SKM-1 treated with dmso at 0.1 percent for 144 hours (cell line): ENCODE measurements around the gene MCF2L.
"Not testable (repeated sequence)": the region's sequence is repeated elsewhere in the genome, so short reads cannot be mapped to it uniquely, and the experiment has no call there.

ENCODE experiments used
- DNase-seq: peaks from one replicate; lab custom pipeline; 2025; ENCODE audit not compliant: unreplicated experiment; lab: John Stamatoyannopoulos, UW

The MCF2L gene, protein sequence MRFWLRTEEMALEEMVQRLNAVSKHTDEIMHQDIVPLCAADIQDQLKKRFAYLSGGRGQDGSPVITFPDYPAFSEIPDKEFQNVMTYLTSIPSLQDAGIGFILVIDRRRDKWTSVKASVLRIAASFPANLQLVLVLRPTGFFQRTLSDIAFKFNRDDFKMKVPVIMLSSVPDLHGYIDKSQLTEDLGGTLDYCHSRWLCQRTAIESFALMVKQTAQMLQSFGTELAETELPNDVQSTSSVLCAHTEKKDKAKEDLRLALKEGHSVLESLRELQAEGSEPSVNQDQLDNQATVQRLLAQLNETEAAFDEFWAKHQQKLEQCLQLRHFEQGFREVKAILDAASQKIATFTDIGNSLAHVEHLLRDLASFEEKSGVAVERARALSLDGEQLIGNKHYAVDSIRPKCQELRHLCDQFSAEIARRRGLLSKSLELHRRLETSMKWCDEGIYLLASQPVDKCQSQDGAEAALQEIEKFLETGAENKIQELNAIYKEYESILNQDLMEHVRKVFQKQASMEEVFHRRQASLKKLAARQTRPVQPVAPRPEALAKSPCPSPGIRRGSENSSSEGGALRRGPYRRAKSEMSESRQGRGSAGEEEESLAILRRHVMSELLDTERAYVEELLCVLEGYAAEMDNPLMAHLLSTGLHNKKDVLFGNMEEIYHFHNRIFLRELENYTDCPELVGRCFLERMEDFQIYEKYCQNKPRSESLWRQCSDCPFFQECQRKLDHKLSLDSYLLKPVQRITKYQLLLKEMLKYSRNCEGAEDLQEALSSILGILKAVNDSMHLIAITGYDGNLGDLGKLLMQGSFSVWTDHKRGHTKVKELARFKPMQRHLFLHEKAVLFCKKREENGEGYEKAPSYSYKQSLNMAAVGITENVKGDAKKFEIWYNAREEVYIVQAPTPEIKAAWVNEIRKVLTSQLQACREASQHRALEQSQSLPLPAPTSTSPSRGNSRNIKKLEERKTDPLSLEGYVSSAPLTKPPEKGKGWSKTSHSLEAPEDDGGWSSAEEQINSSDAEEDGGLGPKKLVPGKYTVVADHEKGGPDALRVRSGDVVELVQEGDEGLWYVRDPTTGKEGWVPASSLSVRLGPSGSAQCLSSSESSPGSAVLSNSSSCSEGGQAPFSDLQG

DNA sequence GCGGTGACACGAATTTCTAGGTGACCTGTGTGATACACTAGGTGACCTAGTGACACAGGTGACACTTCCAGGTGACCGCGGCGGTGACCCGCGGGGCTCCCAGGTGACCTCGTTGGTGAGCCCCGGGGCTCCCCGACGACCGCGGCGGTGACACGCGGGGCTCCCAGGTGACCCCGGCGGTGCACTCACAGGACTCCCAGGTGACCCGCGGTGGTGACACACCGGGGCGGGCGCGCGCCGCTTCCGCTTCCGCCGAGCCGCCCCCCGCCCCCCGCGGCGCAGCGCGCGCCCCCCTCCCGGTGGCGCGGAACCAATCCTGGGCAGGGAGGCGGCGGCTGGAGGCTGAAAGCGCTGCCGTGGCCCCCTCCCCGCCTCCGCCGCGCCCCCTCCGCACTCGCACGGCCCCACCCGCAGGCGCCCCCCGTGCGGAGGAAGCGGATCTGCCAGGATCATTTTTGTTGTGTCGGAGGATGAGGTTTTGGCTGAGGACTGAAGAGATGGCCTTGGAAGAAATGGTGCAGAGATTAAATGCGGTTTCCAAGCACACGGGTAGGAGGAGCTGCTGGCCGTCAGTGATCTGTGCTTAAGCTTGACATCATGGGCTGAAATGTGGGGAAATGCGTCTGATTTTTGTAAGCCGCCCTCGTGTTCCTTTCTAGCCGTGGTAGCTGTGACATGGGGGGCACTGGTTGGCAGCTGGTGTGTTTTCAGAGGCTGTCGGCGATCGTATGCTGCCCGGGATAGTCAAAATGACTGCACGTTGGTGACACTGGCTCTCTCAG is at the start of gene MCF2L:
MCF2L (plus strand) TSS at position 305 of the 782 bp plus-strand sequence; CDS start at position 471, 166 bp downstream.
- DNase-seq: no peak

DNA sequence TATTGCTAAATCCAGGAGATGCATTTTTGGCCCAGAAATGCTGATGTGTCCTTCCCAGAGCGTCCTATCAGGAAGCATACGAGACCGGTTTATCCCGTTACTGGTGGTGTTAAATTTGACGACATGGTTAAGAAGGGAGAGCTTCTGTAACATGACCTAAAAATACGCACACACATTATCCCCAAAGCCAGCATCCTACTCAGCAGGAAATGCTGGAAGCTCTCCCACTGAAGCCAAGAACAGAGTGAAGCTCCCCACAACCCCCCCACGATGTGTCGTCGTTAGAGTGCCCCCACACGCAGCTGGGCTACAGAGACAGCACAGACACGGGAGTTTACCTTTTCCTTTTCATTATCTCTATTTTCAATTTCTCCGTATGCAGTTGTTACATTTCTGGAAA is 45.1 kb upstream of the MCF2L start:
- no peak for DNase-seq

- DNase-seq: no peak
Measured at GRCh38 chr13:112924365-112924764, 44.6 kb upstream of the MCF2L start.

DNA sequence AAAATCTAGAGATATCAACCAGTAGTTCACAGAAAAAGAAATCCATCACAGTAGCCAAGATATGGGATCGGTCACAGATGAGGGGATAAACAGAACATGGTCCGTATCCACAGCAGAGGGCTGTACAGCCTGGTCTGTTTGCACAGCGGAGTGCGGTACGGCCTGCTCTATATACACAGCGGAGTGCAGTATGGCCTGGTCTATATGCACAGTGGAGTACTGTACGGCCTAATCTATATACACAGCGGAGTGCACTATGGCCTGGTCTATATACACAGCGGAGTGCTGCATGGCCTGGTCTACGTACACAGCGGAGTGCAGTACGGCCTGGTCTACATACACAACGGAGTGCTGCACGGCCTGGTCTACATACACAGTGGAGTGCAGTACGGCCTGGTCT is 43.0 kb upstream of the MCF2L start:
- DNase-seq: no peak

DNA sequence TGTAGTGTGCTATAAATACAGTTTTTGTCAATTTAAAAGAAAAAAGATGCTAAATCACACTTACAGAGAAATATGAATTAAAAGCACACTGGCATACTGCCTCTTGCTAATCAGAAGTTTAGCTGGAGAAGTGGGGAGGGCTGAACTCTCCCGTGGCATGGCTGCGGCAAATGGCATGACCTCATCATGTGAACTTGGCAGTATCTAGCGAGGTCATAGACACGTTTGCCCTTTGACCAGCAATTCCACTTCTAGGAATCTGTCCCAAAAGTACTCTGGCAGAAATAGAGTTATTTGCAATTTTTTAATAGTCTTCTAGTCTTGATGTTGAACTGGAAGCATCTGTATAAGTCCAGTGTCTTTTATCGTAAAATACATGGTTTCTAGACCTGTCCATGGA is 42.0 kb upstream of the MCF2L start:
- no peak for DNase-seq

DNA sequence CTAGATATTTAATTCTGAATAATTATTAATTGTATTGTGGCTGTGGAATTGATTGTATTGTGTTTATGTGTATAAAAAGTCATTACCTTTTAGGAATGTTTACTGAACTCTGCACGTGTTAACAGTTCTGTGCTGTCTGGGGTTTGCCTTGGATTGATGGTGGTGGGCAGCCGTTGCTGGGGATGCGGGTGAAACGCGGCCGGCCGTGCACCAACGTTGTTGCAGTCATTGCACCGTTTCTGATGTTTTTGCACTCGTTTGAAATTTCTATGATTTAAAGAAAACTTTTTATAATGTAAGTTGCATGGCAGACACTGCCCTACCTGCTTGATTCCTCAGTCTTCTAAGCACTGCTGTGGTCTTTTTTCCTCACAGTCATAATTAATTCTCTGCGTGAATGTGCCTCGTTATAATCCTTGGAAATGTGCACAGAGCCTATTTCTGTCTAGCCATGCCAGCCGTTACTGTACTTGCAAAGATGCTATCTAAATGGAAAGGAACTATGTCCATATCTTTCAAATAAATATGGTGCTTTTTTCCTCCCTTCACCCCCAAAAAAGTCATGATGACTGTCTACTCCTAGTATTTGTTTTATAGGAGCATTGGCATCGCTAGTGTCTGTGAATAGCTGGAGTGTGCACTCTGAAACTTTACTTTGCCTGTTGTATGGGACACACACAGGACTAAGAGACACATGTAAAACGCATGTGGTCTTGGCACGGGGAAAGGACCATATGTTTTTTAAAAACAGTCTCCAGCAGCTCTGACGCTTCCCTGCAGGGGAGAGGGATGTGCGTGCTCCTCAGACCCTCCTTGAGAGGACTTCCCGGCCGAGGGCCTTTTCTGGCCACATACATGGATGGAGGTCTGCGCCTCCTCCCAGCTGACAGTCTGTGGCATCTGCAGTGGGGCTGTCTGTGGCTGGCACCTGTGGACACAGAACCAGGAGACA is 40.7 kb upstream of the MCF2L start:
- no peak for DNase-seq

DNA sequence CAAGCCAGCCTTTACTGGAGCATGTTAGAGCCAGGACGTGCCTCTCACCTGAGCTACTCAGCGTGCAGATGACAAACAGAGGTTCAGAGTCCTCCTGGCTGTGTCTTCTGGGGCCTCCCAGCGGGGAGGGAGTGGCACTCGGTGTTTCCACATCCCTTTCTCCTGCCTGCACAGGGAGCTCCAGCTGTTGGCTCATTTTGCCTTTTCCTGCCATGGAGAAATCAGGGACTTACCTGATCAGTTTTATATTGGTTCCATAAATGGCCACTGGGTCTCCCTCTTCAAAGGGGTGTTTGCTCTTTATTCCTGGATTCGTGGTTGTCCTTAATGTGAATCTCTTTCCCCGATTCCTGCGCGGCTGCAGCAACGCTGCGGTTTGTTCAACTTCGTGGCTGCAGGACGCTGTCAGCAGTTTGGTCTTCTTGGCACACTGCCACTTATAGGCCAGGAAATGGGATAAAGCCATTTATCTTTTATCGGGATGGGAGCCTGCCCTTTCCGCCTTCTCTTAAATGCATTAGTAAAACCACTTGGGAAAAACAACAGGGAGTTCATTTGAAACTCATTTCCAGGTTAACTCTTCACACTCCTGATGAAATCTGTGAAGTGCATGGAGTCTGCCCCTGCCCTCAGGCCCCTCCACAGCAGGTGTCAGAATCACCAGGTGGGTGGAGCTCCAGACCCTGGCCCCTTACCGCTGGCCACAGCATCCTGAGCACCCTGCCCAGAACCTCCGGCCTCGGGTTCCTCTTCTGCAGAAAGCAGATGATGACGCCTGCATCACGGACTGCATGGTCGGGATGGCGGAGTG is 39.8 kb upstream of the MCF2L start:
- DNase-seq: no peak

GRCh38 chr13:112929783-112930055 is 39.3 kb upstream of the MCF2L start:
- DNase-seq: no peak

GRCh38 chr13:112930192-112930591 is 38.8 kb upstream of the MCF2L start:
- DNase-seq: no peak

DNA sequence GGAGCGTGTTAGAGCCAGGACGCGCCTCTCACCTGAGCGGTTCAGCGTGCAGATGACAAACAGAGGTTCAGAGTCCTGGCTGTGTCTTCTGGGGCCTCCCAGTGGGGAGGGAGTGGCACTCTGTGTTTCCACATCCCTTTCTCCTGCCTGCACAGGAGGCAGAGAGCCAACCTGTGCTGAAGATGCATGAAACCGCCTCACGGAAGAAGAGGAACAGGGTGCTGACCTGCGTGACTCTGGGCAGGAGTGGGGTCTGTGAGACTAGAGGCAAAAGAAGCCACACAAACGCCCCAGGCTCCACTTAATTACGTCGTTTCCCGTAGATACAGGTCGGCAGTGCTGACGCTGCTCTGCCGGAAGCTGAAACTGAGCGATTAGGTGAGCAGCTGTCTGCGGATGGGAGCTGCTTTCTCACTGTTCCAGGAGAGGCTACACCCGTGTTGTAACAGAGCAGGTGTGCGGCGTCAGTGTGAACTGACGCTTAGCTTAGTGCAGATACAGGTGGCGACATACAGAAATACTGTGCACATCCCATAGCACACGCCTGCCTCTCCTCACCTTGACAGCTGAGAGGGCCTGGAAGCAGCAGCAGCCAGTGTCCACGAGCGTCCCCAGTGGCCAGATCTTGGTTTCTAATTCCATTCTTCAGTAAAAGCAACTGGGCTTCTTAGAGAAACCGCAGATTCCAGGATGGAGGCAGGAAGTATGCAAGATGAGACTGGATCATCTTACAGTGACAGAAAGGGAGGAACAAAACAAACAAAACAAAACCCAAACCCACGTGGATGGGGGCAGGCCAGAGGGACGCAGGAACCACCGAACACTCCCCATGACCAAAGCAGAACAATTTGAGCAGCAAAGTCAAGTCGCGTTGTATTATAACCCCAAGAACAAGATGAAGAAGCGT is 37.7 kb upstream of the MCF2L start:
- DNase-seq: no peak

- DNase-seq: no peak
Measured at GRCh38 chr13:112932971-112933370, 36.0 kb upstream of the MCF2L start.

DNA sequence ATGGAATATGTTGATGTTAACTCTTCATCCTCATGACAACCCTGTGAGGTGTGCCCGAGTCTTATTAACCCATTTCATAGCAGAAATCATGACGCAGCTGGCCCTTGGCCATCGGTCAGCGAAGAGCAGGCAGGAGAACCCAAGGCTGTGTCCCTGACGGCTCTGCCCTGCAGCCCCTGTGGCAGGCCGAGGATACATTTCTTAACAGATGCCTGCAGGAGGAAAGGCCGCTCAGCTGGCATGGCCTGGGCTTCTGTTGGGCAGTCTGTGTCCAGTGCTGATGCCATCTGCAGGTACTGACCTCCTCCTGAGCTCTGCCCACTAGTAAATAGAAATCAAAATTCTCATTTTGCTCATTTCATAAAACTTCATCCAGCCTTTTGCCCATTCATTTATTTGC is 35.4 kb upstream of the MCF2L start:
- DNase-seq: no peak

DNA sequence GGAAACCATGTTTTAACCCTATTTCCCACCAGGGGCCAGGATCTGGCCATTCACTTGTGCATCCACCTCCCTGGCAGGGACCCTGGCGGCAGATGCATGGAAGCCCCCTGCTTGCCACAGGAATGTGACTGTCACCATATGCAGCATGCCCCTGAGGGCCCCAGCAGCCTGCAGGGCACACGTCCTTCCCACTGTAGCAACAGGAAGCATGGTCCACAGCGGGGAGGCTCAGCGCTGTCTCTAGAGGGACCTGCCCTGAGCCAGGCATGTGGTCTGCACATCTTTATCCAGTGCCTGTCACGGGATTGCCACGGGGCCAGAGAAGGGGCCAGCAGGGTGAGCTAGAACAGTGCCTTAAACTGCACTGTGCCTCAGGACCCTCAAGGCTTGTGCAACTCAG is 34.9 kb upstream of the MCF2L start:
- DNase-seq: no peak

GRCh38 chr13:112938680-112939079 is 30.3 kb upstream of the MCF2L start:
- DNase-seq: no peak

GRCh38 chr13:112940236-112940635 is 28.8 kb upstream of the MCF2L start:
- DNase-seq: no peak

DNA sequence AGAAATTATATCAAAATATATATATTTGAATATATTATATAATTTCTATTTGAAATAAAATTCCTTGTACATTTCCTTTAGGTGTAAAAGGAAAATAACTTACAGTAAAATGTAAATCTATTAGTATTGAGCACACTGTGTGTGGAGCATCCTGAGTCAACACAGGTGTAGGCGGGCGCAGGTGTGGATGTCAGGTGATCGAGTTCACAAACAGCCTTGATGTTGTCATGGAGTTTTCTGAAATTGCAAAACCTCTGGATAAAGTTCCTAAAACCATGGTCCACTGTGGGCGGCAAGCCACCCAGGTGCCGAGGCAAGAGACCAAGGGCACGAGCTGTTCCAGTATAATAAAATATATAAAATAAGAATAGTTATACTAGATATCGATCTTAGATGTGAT is 27.7 kb upstream of the MCF2L start:
- no peak for DNase-seq

DNA sequence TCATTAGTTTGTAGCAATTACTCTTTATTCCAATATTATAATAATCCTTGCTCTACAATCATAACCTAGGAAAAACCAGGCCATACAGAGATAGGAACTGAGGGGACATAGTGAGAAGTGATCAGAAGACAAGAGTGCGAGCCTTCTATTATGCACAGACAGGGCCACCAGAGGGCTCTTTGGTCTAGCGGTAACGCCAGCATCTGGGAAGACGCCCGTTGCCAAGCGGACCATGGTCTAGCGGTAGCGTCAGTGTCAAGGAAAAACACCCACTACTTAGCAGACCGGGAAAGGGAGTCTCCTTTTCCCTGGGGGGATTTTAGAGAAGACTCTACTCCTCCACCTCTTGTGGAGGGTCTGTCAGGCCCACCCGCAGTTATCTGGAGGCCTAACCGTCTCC is 27.2 kb upstream of the MCF2L start:
- not testable (repeated sequence) for DNase-seq

DNA sequence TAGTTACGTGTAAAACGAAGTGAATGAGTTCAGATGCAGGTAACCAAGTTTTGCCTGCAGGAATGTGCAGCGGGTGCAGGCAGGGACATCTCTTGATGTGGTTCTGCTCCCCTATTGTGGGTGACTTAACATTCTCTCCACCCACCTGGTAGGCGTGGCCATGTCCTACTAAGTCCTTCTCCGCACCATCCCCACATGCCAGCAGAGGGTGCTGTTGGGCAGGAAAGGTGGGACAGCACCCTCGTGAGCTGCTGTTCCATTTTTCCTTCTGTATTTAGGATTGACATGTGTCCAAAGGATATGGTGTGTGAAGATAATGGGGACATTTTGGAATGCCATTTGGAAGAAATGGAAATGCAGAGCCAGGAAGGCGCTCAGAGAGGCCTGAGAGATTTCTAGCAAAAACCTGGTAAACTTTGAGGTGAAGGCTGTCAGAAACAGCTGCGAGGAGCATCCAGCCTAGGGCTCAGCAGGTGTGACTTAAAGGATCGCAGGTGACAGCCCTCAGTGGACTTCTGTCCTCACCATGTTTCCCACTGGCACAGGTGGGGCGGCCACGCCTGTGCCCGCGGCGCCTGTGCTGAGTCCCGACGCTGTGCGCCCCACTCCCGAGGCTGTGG is 26.2 kb upstream of the MCF2L start:
- peak; percentile 81 for DNase-seq
